ENCODE data around the gene PRR9.
"Not testable (repeated sequence)": the region's sequence is repeated elsewhere in the genome, so short reads cannot be mapped to it uniquely, and the experiment has no call there.

PRR9 gene

GRCh38 chr1:153217212-153217611 lies at the start of gene PRR9:
Gene PRR9 (plus strand): TSS chr1:153217584. CDS start chr1:153218145, 561 bp downstream.
- no peak for DNase-seq (ENCODE audit: low read depth in 1 of 2, low spot score in 1 of 2)
- no peak for TF ChIP-seq JUND (IDR thresholded peaks at IDR 0.05; ENCODE audit: low read depth)
- in situ Hi-C loops (cut with HindIII; ENCODE audit: low pct_unique_long_range_greater_than_20kb, low sequenced_read_pairs) = no loop called here

GRCh38 chr1:153168686-153169085 lies 48.7 kb upstream of the PRR9 start:
- in situ Hi-C loops (cut with HindIII; ENCODE audit: low pct_unique_long_range_greater_than_20kb, low sequenced_read_pairs) = no loop called here
- no peak for TF ChIP-seq JUND (IDR thresholded peaks at IDR 0.05; ENCODE audit: low read depth)
- DNase-seq (ENCODE audit: low read depth in 1 of 2, low spot score in 1 of 2) = no peak

GRCh38 chr1:153174624-153175023 lies 42.8 kb upstream of the PRR9 start:
- in situ Hi-C loops (cut with HindIII; ENCODE audit: low pct_unique_long_range_greater_than_20kb, low sequenced_read_pairs) = no loop called here
- TF ChIP-seq JUND (IDR thresholded peaks at IDR 0.05; ENCODE audit: low read depth) = no peak
- DNase-seq (ENCODE audit: low read depth in 1 of 2, low spot score in 1 of 2) = no peak

- in situ Hi-C loops (cut with HindIII; ENCODE audit: low pct_unique_long_range_greater_than_20kb, low sequenced_read_pairs) = no loop called here
- no peak for TF ChIP-seq JUND (IDR thresholded peaks at IDR 0.05; ENCODE audit: low read depth)
- no peak for DNase-seq (ENCODE audit: low read depth in 1 of 2, low spot score in 1 of 2)
Observed at GRCh38 chr1:153178922-153179321, 38.5 kb upstream of the PRR9 start.

- TF ChIP-seq JUND (IDR thresholded peaks at IDR 0.05; ENCODE audit: low read depth) = no peak
- in situ Hi-C loops (cut with HindIII; ENCODE audit: low pct_unique_long_range_greater_than_20kb, low sequenced_read_pairs) = no loop called here
- DNase-seq (ENCODE audit: low read depth in 1 of 2, low spot score in 1 of 2) = peak in 1 of 2 experiments; percentile 25
Observed at GRCh38 chr1:153180556-153180955, 36.8 kb upstream of the PRR9 start.

GRCh38 chr1:153188301-153188700 lies 29.1 kb upstream of the PRR9 start:
- in situ Hi-C loops (cut with HindIII; ENCODE audit: low pct_unique_long_range_greater_than_20kb, low sequenced_read_pairs); DNase-seq (ENCODE audit: low read depth in 1 of 2, low spot score in 1 of 2): not testable (repeated sequence)

- in situ Hi-C loops (cut with HindIII; ENCODE audit: low pct_unique_long_range_greater_than_20kb, low sequenced_read_pairs) = no loop called here
- peak in 1 of 2 experiments; percentile 65 for DNase-seq (ENCODE audit: low read depth in 1 of 2, low spot score in 1 of 2)
- no peak for TF ChIP-seq JUND (IDR thresholded peaks at IDR 0.05; ENCODE audit: low read depth)
Observed at GRCh38 chr1:153190373-153190772, 27.0 kb upstream of the PRR9 start.

- TF ChIP-seq JUND (IDR thresholded peaks at IDR 0.05; ENCODE audit: low read depth) = no peak
- in situ Hi-C loops (cut with HindIII; ENCODE audit: low pct_unique_long_range_greater_than_20kb, low sequenced_read_pairs) = no loop called here
- peak; percentile 42 to 76 for DNase-seq (ENCODE audit: low read depth in 1 of 2, low spot score in 1 of 2)
Observed at GRCh38 chr1:153192697-153193096, 24.7 kb upstream of the PRR9 start.

GRCh38 chr1:153194331-153195050 lies 22.9 kb upstream of the PRR9 start:
- DNase-seq (ENCODE audit: low read depth in 1 of 2, low spot score in 1 of 2) = no peak
- no peak for TF ChIP-seq JUND (IDR thresholded peaks at IDR 0.05; ENCODE audit: low read depth)
- in situ Hi-C loops (cut with HindIII; ENCODE audit: low pct_unique_long_range_greater_than_20kb, low sequenced_read_pairs) = no loop called here

- in situ Hi-C loops (cut with HindIII; ENCODE audit: low pct_unique_long_range_greater_than_20kb, low sequenced_read_pairs) = no loop called here
- no peak for DNase-seq (ENCODE audit: low read depth in 1 of 2, low spot score in 1 of 2)
- TF ChIP-seq JUND (IDR thresholded peaks at IDR 0.05; ENCODE audit: low read depth) = no peak
Observed at GRCh38 chr1:153195216-153195615, 22.2 kb upstream of the PRR9 start.

GRCh38 chr1:153202006-153202405 lies 15.4 kb upstream of the PRR9 start:
- in situ Hi-C loops (cut with HindIII; ENCODE audit: low pct_unique_long_range_greater_than_20kb, low sequenced_read_pairs) = no loop called here
- no peak for DNase-seq (ENCODE audit: low read depth in 1 of 2, low spot score in 1 of 2)
- no peak for TF ChIP-seq JUND (IDR thresholded peaks at IDR 0.05; ENCODE audit: low read depth)

GRCh38 chr1:153203130-153203529 lies 14.3 kb upstream of the PRR9 start, which contains the start of gene LELP1:
Gene LELP1 (plus strand): TSS chr1:153203430. CDS start chr1:153204708, 1,278 bp downstream.
- no peak for DNase-seq (ENCODE audit: low read depth in 1 of 2, low spot score in 1 of 2)
- in situ Hi-C loops (cut with HindIII; ENCODE audit: low pct_unique_long_range_greater_than_20kb, low sequenced_read_pairs) = no loop called here
- TF ChIP-seq JUND (IDR thresholded peaks at IDR 0.05; ENCODE audit: low read depth) = no peak

- no peak for TF ChIP-seq JUND (IDR thresholded peaks at IDR 0.05; ENCODE audit: low read depth)
- DNase-seq (ENCODE audit: low read depth in 1 of 2, low spot score in 1 of 2) = no peak
- in situ Hi-C loops (cut with HindIII; ENCODE audit: low pct_unique_long_range_greater_than_20kb, low sequenced_read_pairs) = no loop called here
Observed at GRCh38 chr1:153206631-153207030, 10.8 kb upstream of the PRR9 start.

- in situ Hi-C loops (cut with HindIII; ENCODE audit: low pct_unique_long_range_greater_than_20kb, low sequenced_read_pairs) = no loop called here
- DNase-seq (ENCODE audit: low read depth in 1 of 2, low spot score in 1 of 2) = no peak
- no peak for TF ChIP-seq JUND (IDR thresholded peaks at IDR 0.05; ENCODE audit: low read depth)
Observed at GRCh38 chr1:153210206-153210605, 7.2 kb upstream of the PRR9 start.
